ENCODE measurements around the gene AK4. TPM values are rescaled to one million over a fixed set of nuclear protein-coding genes. Genes with fewer than 3 reads are reported as not detected.
"Not testable (repeated sequence)": the region's sequence is repeated elsewhere in the genome, so short reads cannot be mapped to it uniquely, and the experiment has no call there.

Gene AK4
- total RNA-seq = not detected

- DNase-seq = not testable (repeated sequence)
Observed at GRCh38 chr1:65148178-65148547, at the start of gene AK4. Gene AK4 (plus strand): TSS chr1:65148203. CDS start chr1:65148408, 205 bp downstream.

DNA sequence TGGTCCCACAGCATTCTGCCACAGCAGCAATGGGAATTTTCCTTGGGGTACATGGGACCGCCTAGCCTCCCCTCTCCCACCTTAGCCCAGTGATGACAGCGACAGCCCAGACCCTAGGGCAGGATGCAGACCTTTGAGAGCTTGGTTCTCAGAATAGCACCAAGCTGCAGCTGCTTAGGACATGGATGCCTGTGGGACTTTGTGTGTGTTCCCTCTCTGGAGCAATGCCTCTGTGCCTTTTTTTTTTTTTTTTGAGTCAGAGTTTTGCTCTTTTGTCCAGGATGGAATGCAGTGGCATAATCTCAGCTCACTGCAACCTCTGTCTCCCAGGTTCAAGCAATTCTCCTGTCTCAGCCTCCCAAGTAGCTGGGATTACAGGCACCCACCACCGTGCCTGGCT is 44.2 kb upstream of the AK4 start:
- DNase-seq = no peak

DNA sequence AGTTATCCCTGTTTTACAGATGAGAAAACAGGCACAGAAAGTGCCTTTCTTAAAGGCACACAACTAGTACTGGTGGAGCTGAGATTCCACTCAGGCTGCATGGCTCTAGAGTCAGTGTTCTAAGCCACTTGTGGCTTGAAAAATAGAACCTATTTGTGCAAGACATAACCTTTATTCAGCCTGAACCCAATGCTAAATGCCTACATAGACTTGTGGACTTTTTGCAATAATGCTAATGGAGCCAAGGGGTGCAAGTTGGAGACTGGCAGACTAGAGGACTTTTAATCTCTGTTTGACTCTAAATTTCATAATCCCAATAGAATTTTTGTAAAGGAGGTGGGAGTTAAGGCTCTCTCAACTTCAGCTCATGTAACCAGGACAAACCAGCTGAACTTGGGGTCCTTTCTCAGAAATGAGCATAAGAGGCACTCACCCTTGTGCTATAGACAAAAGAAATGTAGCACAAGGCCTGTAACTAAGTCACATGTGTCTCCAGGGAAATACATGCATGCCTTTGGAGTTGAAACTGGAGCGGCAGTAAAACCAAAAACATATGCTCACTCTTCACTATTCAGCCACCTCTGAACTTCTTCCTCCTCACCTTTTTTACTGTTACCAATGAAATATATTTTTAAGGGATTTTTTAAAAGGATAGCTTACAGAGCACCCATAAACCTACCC is 43.0 kb upstream of the AK4 start:
- DNase-seq = no peak

GRCh38 chr1:65105596-65105995 is 42.4 kb upstream of the AK4 start:
- DNase-seq = no peak

GRCh38 chr1:65108025-65108642 is 39.9 kb upstream of the AK4 start:
- no peak for DNase-seq

DNA sequence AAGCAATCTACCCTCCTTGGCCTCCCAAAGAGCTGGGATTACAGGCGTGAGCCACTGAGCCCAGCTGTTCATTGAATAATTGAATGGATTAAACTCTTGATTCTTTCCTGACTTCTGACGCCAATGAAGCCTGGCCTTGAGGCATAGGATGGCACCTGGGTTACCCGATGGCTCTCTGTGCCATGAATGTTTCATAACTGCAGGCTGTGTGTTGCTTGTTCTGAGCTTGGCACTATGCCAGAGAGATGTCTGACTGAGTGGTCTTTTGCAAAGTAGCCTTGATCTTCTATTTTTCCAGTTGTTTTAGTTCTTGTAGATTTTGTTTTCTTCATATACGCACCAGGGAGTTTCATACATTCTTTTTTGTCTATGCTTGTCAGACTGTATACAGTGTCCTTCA is 38.5 kb upstream of the AK4 start:
- DNase-seq = no peak

- DNase-seq = no peak
Observed at GRCh38 chr1:65112811-65113210, 35.2 kb upstream of the AK4 start.

DNA sequence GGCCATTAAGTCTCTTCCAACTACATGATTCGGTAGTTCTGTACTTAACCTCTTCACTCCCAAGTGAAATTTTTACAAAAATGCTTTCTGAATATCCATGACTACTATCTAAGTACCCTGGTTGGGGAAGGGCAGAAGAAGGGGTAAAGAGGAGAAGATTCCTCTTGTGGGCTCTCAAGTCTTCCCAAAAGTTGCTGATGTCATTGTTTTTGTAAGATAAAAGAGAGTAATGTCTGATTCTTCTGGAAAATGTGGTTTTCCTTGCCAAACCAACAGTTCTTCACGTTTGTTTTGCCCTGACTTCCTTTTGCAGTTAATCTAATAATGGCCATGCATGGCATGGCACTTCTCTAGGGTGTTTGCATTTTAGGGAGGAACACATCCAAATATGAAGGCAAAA is 34.7 kb upstream of the AK4 start:
- no peak for DNase-seq

GRCh38 chr1:65114322-65114721 is 33.7 kb upstream of the AK4 start:
- DNase-seq = no peak

DNA sequence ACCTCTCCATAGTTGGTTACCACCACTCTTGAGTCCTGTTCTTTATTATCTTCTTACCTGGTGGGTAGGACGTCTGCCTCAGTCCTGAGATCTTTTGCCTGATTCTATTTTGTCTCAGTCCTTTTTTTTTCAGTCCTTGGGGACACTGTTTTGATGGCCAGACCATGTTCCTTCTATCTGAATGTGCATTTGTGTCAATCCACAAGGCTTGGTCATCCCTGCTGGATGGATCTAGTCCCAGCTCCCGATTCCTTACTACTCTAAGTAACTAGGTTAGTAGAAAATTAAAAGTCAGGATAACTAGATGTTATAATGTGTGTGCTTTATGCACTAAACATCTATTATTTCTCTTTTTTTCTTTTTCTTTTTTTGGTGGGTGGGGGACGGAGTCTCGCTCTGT is 28.1 kb upstream of the AK4 start:
- no peak for DNase-seq

DNA sequence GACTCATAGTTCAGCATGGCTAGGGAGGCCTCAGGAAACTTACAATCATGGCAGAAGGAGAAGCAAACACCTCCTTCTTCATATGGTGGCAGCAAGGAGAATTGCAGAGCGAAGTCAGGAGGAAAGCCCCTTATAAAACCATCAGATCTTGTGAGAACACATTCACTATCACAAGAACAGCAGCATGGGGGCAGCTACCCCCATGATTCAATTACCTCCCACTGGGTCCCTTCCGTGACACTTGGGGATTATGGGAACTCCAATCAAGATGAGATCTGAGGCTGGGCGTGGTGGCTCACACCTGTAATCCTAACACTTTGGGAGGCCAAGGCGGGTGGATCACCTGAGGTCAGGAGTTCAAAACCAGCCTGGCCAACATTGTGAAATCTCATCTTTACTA is 18.9 kb upstream of the AK4 start:
- not testable (repeated sequence) for DNase-seq

GRCh38 chr1:65138524-65138923 is 9.5 kb upstream of the AK4 start:
- DNase-seq = no peak

DNA sequence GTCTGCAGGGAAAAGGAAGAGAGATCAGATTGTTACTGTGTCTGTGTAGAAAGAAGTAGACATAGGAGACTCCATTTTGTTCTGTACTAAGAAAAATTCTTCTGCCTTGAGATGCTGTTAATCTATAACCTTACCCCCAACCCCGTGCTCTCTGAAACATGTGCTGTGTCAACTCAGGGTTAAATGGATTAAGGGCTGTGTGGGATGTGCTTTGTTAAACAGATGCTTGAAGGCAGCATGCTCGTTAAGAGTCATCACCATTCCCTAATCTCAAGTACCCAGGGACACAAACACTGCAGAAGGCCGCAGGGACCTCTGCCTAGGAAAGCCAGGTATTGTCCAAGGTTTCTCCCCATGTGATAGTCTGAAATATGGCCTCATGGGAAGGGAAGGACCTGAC is 8.2 kb upstream of the AK4 start:
- not testable (repeated sequence) for DNase-seq

DNA sequence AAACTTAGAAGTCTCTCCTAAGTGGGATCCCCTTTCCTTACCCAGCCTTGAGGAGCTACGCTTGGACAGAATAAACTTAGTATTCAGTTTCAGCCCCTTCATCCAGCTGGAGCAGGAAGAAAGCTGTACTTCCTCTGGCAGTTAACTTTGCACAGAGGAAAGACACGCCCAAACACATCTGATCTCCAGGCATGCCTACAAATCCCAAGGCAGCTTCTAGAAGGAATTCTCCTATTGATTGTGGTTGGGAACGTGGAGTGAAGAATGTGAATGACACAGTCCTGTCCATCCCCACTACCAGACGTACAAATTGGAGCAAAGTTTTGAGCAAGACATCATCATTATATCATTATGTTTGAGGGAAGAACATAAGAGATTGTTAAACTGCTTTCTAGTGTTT is 6.6 kb upstream of the AK4 start:
- no peak for DNase-seq

GRCh38 chr1:65141918-65142317 is 6.1 kb upstream of the AK4 start:
- no peak for DNase-seq

GRCh38 chr1:65143112-65143658 is 4.8 kb upstream of the AK4 start:
- not testable (repeated sequence) for DNase-seq

GRCh38 chr1:65146908-65147423 is 1.0 kb upstream of the AK4 start:
- DNase-seq = no peak

DNA sequence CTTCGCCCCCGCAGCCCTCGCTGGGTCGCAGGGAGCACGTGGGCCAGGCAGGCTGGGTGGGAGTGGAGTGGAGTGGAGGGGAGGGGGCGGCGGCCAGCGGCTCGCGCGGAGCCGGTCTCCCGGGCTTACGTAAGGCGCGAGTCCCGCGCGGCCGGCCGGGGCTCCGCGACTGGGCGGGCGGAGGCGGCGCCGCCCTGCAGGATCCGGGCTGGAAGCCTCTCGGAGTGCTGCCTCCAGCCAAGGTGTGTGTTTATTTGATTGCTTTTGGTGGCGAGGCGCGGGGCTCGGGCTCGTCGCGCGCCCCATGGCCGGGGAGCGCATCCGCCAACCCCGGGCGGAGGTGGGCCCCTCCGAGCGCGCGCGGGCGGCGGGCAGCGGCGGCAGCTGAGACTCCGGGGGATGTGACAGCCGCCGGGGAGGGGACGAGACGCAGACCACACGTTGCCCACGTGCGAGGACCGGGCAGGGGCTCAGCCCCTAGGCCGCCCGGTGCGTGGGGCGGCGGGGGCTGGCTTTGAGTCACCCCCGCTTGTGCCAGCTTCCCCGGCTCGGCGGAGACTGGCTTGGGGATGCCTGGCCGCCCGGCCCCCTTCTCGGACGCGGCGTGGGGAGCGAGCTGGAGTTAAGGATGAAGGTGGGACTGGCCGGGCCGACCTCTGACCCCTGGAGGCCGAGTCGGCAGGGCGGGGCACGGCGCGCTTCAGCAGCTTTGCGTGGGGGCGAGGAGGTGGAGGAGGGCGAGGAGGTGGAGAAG is 402 bp upstream of the AK4 start:
- DNase-seq = no peak

DNA sequence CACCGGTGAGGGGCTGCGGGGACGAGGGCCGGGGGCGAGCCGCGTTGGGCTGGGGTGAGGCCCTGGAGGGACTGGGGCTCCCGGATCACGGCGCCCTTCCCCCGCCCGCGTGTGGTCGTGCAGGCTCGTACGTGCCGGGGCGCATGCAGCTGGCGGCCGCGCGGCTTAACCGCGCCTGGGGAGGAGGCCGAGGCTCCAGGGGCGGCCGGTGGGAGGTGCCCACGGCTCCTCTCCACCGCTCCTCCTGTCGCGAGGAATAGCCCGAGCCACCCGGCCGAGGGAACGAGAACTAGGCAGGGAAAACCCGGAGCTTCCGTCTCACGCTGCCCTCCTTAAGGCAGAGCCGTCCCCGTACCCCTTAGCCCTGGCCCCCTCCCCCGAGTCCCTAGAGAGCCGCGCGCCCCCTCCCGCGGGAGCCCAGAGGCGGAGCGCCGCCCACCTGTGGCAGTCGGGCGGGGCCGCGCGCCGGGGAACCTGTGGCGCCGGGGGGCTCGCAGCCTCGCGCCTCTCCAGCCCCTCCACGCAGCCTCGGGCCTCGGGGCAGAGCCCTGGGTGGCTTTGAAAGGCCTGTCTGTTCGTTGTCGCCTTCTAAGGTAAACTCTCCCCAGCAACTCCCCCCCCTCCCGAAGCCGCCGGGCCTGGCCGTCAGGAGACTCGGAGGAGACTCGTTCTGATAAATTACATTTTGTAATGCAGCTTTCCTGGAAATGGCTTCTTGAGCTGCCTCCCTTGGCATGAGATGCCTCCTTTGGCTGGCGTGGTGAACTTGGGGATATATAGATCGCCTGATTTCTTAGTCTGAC is 746 bp downstream of the AK4 start:
- no peak for DNase-seq

DNA sequence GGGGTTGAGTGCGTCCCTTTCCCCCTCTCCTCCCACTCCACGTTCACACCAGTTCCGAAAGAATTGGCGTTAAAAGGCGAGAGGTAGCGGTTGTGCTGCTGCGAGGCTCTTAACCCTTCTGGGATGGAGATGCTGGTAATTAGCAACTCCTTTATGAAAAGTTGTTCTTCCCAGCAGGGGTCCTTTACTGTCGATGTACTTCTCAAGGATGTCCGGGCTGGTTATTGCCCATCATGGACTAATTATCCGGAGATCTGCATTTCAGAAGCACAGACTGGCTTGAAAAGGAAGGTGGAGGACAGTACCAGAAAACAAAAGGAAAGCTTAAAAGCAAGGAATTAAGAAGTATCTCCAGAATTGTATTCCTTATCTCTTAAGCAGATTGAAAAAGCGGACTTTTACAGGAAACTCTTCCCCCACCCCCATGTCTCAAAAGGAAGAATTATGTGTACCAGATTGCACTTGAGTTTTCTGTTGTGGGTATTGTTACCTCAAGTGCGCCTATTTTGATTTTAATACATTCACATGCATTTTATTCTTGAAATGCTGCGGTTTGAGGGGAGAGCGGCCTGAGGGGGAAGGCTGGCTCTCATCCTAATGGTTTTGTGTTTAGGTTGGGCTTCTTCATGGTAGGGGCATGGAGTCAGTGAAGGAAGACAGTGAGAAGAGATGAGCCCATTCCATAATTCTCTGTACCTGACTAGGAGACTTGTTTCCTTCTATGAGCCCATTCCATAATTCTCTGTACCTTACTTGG is 1.5 kb downstream of the AK4 start:
- DNase-seq = no peak

DNA sequence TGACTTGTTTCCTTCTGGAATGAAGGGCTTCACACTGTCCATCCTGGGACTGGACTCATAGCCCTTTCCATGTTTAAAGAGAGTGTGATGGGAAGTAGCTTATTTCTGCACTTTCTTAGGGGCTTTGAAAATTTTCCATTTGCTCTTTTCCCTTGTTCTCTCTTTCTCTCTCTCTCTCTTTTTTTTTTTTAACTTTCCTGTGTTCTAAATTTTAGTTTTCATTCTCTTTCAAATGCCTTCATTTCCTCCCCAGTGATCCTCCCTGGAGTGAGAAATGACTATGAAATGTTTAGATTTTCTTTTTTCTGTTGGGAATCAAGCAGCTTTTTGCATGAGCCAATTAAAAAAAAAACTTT is 2.1 kb downstream of the AK4 start:
- no peak for DNase-seq
